Amniotic stem cell (primary cell): ENCODE measurements around the gene TEC.

Experiments used
- DNase-seq: peaks from one replicate; lab custom pipeline; 2025; lab: John Stamatoyannopoulos, UW

The TEC gene

GRCh38 chr4:48120132-48120531 is 149.5 kb downstream of the TEC start:
- no peak for DNase-seq

DNA sequence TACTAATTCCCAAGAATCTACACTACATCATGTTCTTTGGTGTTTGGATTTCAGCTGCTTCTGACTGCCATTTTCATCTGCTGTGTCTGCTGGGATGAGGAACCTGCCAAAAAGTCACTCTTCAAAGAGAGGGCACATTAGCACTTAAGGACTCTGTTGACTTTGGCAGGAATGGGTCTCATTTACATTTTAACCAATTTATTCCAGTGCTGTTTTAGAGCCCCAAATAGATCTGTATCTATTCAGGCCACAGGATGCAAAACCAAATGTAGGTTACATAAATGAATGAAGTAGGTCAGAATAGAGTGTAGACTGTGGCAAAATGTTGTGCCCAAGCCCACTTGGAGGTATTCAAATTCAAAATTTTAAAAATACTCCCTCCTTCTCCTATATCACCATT is 150.0 kb downstream of the TEC start:
- no peak for DNase-seq

GRCh38 chr4:48118081-48118480 is 151.6 kb downstream of the TEC start:
- no peak for DNase-seq

GRCh38 chr4:48116582-48116981 is 153.1 kb downstream of the TEC start:
- no peak for DNase-seq

- no peak for DNase-seq
These were observed 155.2 kb downstream of the TEC start for GRCh38 chr4:48114412-48114811.

- no peak for DNase-seq
These were observed 157.5 kb downstream of the TEC start for GRCh38 chr4:48112017-48112667.

DNA sequence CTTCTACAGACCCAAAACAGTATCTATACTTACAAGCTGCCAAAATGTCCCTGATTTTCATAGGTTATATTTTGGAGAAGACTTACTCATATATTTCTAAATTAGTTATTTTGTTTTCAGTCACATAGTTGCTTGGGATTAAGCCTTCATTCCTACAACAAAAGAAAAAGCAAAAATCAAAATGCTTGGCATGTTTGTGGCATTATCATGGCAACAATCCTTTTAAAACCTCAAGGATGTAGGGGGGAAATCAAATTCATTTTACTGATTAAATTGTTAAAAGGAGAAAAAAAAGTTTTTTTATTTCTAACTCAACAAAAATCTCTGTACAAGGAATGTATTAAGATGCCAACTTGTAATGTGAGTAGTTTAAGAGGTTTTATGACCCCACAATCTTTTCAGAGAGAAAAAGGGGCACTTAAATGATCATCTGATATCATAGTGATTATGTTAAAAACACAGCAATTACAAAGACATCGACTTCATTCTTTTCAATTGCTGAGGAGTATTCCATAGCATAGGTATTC is 159.1 kb downstream of the TEC start:
- DNase-seq: no peak

GRCh38 chr4:48109413-48110263 is 160.0 kb downstream of the TEC start:
- no peak for DNase-seq

- DNase-seq: no peak
These were observed 161.1 kb downstream of the TEC start for GRCh38 chr4:48108309-48109073.

DNA sequence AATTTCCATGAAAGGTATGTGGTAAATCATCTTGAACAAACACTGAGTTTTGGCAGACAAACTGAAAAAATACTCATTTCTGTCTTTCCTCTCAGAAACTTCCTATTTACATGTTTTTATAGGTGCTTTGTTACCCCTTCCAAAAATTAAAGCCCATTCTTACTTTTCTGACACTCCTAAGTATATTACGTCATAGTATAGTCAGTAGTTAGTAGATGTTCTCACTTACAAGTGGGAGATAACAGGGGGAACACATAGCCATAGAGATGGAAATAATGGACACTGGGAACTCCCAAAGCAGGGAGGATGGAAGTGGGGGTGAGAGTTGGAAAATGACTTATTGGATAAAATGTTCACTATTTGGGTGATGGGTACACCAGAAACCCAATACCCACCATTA is 164.4 kb downstream of the TEC start:
- no peak for DNase-seq

DNA sequence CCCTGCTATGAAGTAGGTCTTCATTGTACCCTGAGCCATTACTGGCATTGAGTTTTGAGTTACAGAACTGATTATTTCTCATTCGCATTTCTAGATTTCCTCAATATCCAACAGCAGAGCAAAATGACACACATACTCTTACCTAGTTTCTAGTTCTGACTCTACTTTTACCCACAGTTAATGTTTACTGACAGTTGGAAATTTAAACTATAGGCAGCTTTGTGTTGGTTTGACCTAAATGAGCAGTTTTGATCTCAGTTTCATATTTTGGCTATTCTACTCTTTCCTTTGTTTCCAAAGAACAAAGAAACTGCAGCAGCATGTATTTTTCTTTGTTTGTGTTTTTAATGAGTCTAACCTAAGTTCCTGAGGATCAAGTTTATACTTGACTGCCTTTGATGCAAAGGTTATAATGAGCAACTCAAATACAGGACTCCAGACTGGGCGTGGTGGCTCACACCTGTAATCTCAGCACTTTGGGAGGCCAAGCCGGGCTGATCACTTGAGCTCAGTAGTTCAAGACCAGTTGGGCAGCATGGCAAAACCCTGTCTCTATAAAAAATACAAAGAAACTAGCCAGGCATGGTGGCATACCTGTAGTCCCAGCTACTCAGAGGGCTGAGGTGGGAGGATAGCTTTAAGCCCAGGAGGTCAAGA is 166.0 kb downstream of the TEC start:
- no peak for DNase-seq

DNA sequence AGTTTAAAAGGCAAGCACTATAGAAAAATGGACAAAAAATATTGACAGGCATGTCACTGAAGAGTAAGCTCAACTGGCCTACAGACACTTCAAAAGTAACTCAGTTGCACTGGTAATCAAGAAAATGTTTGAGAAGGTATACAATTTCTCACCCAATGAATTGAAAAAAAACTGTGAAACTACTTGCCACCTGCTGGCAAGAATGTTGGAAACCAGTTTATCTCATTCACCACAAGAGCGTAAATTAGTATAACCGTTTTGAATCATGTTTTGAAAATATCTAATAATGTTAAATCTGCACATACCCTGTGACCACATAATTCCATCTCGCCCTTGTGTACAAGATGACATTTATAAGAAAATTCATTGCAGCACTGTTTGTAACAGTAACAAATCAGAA is 167.3 kb downstream of the TEC start:
- no peak for DNase-seq

DNA sequence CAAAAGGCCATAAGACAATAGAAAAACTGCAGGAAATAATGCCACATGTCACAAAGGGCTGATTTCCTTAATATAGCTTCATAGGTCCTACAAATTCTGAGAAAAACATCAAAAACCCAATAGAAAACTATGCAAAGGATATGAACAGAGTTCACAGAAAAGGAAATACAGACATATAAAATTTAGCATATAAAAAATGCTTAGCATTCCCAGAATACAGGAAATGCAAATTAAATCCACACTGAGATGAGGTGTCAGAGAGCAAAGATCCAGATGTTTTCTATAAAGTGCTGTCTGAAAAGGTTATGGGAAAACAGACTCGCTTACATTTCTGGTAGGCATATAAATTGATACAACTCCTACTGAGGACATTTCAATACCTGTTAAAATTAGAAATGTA is 169.4 kb downstream of the TEC start:
- DNase-seq: no peak

DNA sequence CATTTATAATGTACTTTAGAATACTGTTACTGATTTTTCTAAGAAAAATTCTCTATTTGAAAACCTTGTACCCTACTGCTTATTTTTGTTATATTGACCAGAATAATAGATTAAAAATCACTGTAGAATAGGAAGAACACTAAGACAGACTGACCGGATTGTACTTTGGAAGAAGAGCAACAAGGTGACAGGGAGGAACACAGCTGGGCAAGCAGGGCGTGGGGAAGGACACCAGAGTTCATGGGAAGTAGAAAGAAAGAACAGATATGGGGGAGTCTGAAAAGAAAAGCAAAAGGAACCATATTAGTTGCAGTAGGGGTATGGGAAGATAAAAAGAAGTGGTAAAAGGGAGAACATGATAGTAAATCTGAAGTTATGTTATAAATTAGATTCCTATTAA is 174.2 kb downstream of the TEC start:
- DNase-seq: no peak

DNA sequence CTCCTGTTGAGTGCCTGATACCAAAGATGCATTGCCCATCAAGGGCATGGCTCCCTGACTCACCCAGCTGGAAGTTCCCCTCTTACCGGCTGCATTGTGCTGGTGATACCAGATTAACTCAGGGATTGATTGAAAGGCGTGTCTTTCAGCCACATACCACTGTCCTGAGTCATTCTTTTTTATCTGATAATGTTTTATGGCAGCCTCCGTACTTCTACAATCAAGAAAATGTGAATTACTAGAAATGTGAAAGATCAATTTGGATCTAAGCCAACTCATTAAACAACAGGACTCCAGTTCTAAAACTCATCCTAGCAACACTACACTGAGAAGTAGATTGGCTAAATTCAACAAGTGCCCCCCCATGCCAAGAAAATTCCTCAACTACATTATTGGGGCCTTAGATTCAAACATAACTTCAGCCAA is 175.6 kb downstream of the TEC start:
- DNase-seq: no peak

- DNase-seq: no peak
These were observed 179.0 kb downstream of the TEC start for GRCh38 chr4:48090621-48091020.

DNA sequence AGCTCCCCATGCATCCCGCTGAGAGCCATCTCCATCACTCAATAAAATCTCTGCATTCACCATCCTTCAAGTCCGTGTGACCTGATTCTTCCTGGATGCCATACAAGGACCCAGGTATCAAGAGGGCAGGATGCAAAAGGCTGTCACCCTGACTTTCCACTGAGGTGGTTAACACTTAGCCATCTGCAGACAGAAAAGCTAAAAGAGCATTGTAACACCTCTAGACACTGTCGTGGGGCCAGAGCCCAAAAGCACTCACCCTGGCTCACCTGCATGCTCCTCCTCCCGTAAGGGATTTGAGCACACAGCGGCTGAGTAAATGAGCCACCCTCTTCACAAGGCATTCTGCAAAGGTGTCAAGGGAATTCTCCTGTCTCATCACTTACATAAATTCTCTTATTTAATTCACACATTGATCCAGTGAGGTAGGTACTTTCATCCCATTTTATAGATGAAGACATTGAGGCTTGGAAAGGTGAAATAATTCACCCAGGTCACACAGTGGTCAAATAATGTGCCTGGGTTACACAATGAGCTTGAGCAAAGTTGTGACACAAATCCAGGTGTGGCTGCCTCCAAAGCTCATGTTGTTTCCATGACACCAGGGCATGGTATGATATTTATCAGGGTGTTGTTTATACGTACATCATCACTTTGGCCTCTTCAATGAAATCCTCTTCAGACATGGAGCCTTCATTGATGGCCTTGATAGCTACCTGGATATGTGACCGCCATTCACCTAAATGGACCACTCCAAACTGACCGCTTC is 183.6 kb downstream of the TEC start:
- no peak for DNase-seq
